Hindlimb muscle (tissue), 1 donor: ENCODE measurements around the gene TAL1. TPM values are rescaled to one million over a fixed set of nuclear protein-coding genes. Genes with fewer than 3 reads are reported as not detected.
"Not testable (repeated sequence)": the region's sequence is repeated elsewhere in the genome, so short reads cannot be mapped to it uniquely, and the experiment has no call there.

Experiments
- DNase-seq: peaks from one replicate; pipeline ENCODE4 v3.0.0-alpha.2; 2013
- polyA plus RNA-seq: library from polyadenylated mRNA; unstranded; fragments of 120-200 nt; gene quantifications from one replicate; pipeline ENCODE4 v1.2.1, GENCODE V29; 2013; ENCODE audit not compliant: insufficient read length

Gene TAL1
- polyA plus RNA-seq, 1 donor = 3.6 TPM

GRCh38 chr1:47211796-47212269, 20.2 kb downstream of the TAL1 start:
- DNase-seq = no peak

GRCh38 chr1:47210666-47211065, 21.4 kb downstream of the TAL1 start:
- DNase-seq = no peak

- no peak for DNase-seq
These were observed 22.2 kb downstream of the TAL1 start for GRCh38 chr1:47209725-47210325.

GRCh38 chr1:47209091-47209490, 22.9 kb downstream of the TAL1 start:
- no peak for DNase-seq

DNA sequence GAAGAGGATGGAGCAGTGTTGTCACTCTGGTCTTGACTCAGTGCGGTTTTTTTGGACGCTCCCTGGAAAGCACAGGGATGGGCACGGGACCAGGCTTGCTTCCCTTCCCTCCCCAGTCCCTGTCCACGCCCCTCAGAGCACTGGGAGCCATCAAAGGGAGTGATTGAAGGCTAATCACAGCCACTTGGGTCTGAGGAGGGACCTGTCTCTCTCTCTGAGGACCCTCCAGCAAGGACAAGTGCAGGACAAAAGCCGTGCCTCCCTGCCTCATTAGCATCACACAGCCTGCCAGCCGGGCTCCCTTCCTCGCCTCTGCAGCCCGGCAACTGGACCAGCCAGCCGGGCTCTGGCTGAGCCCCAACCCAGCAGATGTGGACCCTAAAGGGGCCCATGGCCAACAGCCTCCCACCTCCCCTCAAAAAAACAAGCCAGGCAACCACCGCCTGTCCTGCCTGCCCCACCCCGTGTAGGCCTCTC, 23.6 kb downstream of the TAL1 start:
- no peak for DNase-seq

GRCh38 chr1:47207803-47208373, 24.1 kb downstream of the TAL1 start:
- no peak for DNase-seq

GRCh38 chr1:47205918-47206317, 26.1 kb downstream of the TAL1 start:
- DNase-seq = no peak

GRCh38 chr1:47203504-47203903, 28.5 kb downstream of the TAL1 start:
- not testable (repeated sequence) for DNase-seq

DNA sequence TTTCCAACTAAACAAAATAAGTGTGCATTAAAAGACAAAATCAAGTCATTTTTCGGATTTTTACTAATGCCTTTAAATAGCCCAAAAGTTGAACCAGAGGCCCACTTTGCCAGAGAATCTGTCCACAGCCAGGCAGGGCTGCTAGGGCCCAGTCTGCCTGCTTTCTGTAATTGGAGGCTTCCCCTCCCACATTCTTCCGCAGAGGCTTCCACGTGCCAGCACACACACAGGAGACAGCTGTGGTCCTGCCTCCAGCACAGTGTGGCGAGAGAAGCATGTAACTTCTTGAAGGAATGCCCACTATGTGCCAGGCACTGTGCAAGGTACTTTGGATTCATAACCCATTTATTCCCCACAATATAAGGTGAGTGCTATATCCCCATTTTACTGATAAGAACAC, 30.8 kb downstream of the TAL1 start:
- no peak for DNase-seq

- no peak for DNase-seq
These were observed 33.8 kb downstream of the TAL1 start for GRCh38 chr1:47198214-47198613.

DNA sequence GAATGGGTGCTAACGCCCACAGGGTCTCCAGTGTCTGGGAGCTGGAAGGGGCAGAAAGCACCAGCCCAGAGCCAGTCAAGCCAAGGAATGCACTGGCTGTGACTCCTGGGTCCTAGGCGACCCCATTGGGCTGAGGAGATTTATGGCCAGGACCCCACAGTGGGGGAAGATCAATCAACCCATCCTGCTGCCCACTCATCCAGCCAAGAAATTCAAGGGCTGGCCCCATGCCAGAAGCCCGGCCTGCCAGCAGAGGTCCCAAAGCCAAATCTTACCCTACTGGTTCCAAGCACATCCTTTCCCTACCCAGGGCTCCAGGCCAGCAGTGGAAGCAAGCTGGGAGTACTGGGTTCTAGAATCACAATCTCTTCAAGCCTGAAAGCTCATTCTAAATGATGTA, 35.4 kb downstream of the TAL1 start:
- no peak for DNase-seq

- not testable (repeated sequence) for DNase-seq
These were observed 36.0 kb downstream of the TAL1 start for GRCh38 chr1:47195981-47196380.

- no peak for DNase-seq
These were observed 37.7 kb downstream of the TAL1 start for GRCh38 chr1:47194311-47194710.

DNA sequence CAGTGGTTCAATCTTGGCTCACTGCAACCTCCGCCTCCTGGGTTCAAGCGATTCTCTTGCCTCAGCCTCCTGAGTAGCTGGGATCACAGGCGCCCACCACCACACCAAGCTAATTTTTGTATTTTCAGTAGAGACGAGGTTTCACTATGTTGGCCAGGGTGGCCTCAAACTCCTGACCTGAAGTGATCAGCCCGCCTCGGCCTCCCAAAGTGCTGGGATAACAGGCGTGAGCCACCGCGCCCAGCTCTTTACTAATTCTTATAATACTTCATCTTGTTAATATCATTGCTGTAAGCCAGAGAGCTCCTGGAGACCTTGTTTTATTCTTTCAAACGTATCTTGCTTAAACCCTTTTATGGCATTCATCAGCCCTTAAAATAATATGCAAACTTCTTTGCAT, 38.5 kb downstream of the TAL1 start:
- DNase-seq = not testable (repeated sequence)

DNA sequence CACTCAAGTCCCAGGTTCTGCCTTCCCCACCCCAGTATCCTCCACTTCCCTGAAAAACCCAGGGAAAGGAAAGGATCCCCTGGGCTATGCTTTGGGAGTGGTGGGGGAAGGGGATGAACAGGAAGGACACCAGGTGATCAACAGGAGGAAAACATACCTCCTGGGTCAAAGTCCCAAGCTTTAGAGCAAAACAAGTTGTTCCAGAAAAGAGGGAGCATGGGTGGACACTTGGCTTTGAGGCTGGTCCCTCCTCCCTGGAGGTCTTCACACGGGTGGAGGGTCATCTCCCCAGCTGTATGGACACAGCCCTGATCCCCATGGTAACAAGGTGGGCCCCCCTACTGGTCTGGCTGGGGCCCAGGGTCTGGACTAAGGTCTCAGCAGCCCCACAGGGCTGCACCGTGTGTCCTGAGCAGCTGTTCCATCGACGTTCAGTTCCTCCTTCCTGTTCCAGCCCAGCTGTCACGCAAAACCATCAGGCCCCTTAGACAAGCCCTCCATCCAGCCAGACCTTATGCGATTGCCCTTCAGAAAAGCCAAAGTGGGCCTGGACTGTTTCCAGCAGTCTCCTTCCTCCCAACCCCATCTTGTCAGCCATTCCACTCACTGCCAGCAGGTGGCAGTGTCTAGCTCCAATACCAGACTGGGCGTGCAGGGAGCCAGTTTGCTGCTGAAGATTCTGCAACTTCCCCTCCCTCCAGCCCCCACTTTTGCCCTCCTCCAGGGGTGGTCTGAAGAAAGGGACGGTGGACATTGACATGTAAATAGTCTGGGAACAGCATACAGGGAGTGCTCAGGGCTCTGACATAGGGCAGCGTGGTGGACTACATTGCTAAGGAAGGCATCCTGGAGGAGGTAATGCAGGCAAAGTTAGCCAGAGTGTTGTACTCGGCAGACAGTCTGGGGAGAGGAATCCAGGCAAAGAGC, 39.3 kb downstream of the TAL1 start:
- DNase-seq = peak; percentile 77

DNA sequence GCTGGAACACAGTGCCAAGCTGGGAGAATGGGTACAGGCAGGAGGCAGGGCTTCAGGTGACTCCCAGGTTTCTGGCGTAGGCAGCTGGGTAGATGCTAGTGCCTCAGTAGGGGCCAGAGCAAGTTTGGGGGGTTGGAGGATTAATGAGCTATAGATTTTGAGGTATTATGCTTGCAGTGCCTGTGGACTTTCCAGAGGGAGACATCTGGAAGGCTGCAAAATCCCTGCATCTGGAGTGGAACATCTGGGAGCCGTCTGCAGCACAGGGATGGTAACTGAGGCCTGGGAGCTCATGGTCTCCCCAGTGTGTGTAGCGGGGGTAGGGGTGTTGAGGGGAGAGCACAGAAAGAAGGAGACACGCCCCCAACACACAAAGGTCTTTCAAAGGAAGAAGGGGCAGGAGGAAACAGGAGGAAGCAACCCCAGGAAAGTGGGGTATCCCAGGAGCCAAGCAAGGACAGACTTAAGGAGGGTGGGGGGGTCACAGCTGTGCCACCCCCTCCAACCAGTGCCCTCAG, 40.0 kb downstream of the TAL1 start:
- DNase-seq = no peak

- no peak for DNase-seq
These were observed 41.2 kb downstream of the TAL1 start for GRCh38 chr1:47190857-47191256.

DNA sequence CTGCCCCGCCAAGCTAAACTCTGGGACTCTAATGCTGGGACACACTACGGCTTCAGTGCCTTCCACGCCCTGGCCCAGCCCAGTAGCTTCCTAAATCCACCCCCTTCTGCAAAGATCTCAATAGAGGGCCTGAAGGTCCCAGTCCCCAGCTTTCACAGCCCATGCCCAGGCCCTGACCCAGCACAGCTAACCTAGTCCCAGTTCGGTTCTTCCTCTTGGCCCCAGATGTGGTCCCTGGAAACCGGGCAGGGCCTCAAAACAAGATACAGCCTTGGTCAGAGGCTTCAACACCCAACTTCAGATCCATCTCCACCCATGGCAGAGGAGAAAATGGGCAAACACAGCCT, 41.5 kb downstream of the TAL1 start:
- DNase-seq = no peak

DNA sequence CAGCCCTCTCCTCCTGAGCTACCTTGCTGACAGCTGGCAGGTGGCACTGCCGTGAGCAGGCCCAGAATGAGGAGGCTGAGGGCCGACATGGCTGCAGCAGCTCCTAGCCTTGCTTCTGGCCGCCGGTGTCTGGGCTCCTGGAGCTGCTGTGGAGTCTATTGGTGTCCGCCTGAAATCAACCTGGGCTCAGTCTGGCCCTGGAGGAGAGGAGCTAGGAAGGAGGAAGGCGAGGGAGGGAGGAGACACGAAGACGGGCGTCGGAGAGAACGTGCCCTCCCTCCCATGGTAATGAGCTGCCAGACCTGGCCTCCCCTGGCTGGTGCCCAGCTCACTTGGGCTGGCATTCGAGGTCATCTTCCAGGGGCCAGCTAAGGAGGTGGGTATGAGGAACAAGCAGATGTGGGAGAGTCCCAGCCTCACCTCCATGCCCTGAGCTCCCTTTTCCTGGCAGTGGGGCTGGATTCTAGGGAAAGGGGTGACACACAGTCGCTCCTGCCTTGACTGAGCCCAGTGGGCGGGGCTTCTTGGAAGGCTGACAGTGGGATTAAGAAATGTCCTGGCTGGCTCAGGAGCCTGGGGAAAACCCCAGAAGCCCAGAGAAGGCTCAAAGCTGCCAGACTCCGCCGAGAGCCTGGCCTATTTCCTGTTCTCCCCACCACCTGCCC, 42.0 kb downstream of the TAL1 start, which contains the start of gene PDZK1IP1:
PDZK1IP1 (minus strand) TSS at position 193 of the 665 bp plus-strand sequence; CDS start at position 89, 104 bp downstream.
- DNase-seq = peak; percentile 36

GRCh38 chr1:47188791-47189785, 42.9 kb downstream of the TAL1 start:
- no peak for DNase-seq

DNA sequence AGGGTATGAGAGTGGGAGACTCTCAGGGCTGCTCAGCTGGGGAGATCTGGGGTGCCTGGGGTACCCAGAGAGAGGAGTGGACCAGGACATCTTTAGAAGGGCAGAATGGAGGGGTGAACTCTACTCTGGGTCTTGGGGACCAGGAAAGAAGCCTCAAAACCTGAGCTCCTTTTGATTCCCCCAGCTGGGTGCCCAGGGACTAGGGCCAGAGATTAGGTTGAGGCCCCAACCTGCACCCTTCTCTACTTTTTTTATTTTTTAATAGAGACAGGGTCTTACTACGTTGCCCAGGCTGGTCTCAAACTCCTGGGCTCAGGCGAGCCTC, 44.1 kb downstream of the TAL1 start:
- DNase-seq = no peak
